Measurements from ENCODE around the gene LIN7B.
"Not testable (repeated sequence)": the region's sequence is repeated elsewhere in the genome, so short reads cannot be mapped to it uniquely, and the experiment has no call there.

LIN7B gene

DNA sequence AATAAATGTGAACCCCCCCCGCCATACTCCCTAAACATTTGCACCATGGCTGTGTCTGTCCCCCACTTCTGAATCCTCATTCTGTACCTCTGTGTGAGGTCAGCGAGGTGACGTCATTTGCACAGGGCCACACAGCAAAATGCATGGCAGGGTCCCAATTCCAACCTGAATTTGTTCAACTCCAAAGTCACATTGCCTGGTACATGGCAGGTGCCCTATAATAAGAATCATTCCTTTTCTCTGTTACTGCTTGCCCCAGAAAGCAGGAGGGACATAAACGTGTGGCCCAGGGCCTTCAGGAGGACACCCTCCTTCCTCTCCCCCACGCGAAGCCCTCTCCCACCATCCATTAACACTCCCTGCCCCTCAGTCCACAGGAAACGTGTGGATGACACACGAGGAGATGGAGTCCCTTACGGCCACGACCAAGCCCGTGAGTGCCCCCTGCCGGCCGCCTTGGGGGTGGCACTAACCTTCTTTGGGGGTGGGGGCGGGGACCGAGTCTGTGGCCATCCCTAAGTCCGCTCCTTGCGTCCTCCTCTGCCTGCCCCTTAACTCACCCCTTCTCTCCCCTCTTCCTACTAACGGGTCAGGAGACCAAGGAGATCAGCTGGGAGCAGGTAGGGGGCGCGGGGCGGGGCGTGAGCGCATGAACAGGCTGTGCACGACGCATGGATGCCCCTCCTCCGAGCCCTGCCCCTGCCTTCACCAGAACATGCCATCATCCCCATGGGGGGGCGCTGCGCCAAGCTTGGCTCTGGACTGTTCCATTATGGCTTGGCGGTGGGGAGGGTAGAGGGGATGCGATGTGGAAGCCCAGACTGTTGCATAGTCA, 31.6 kb downstream of the LIN7B start:
- DNase-seq (ENCODE audit: low read depth): peak; percentile 82

- not testable (repeated sequence) for DNase-seq (ENCODE audit: low read depth)
These were observed 32.2 kb downstream of the LIN7B start for GRCh38 chr19:49146408-49146770.

GRCh38 chr19:49148044-49148682, 34.0 kb downstream of the LIN7B start:
- no peak for DNase-seq (ENCODE audit: low read depth)

DNA sequence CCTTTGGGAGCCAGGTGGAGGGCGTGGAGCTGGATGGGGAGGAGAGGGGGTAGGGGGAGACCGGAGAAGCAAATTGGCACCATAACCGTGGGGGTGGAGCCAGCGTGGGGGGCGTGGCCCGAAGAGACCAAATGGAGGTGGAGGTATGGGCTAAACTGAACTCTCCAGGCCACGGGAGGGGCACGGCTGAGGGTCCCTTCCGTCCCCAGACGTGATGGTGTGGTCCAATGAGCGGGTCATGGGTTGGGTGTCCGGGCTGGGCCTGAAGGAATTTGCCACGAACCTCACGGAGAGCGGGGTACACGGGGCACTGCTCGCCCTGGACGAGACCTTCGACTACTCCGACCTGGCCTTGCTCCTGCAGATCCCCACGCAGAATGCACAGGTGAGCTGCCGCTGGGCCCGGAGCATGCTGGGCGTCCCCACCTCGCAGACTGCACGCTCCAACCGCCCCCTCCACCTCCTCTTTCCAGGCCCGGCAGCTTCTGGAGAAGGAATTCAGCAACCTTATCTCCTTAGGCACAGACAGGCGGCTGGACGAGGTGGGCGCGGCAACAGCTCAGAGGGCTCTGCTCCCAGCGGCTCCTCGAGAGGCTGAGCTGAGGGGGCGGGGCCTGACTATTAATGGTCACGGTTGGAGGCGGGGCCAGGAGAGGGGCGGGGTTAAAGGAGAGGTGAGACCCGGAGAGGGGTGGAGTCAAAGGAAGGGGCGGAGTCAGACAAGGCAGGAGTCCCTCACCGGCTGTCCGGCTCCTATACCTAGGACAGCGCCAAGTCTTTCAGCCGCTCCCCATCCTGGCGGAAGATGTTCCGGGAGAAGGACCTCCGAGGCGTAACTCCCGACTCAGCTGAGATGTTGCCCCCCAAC, 34.8 kb downstream of the LIN7B start:
- peak; percentile 77 for DNase-seq (ENCODE audit: low read depth)

GRCh38 chr19:49149652-49150105, 35.5 kb downstream of the LIN7B start:
- no peak for DNase-seq (ENCODE audit: low read depth)

DNA sequence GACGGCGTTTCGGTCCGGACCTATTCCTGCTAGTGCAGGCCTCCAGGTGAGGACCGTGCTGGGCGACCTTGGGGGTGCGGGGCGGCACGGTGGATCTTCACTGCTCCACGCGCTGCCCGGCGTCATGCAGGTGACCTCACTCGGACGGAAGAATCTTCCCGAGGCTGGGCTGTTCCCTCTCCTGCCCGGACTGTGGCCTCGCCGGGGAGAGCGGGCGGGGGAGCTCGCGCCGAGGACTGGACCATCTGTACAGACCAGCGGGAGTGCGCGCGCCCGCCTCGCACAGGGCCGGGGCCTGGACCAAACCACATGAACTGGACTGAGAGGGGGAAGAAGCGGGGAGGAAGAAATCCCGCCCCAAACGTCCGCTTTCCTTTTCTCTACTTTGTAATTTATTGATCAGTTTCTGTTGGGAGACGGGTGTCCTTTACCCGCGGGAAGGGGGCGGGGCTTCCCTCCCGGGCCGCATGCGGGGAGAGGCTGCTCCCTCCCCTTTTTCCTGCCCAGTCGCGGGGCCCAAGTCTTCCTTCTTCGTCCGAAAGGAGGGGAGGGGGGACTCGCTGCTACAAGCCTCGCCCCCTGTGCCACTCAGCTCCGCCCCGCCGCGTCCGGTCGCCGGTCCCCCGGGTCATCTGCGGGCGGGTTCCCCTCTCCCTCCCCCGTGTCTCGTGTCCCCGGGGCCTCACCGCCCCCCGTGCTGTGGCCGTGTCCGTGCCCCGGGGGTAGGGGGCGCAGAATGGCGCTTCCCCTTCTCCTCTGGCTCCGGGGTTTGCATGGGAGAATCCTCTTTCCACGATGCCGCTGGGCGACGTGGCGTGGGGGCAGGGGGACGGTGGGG, 36.2 kb downstream of the LIN7B start:
- DNase-seq (ENCODE audit: low read depth): peak; percentile 22

- DNase-seq (ENCODE audit: low read depth): no peak
These were observed 36.7 kb downstream of the LIN7B start for GRCh38 chr19:49150944-49151243.

DNA sequence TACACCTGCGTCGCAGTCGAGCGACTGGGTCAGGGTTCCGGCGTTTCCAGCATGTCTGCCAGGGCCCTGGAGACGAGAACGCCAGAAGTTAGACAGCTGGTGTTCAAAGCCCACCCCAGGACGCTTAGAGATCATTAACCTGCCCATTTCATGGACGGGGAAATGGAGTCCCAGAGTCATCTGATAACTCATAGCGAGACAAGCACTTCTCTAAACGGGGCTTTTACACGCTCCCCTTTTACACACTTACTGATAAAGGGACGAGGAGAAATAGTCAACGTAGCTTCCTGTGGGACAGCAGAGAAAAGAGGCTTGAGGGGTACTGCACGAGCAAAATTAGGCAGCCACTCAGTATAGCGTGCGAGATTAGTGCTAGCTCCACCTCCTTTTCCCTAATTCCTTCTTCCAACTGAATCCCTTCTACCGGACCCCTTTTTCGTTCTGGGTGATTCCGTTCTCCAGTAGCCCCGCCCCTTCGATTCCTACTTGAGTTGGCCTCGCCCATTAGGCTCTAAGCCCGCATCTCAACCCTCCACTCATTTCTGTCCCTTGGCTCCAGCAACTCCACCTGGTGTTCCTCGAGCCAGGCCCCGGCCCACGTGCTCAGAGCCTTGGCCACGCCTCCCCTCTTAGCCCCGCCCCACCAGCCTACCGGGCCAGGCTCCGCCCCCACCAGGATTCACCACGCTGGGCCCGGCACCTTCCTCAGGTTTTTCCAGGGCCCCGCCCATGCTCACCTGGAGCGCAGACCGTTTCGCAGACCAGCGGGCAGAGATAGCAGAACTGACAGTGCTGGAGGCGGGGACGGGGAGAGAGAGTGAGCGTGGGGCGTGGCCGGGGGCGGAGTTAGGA, 37.3 kb downstream of the LIN7B start:
- peak; percentile 42 for DNase-seq (ENCODE audit: low read depth)

- DNase-seq (ENCODE audit: low read depth): no peak
These were observed 38.0 kb downstream of the LIN7B start for GRCh38 chr19:49152119-49152550.

DNA sequence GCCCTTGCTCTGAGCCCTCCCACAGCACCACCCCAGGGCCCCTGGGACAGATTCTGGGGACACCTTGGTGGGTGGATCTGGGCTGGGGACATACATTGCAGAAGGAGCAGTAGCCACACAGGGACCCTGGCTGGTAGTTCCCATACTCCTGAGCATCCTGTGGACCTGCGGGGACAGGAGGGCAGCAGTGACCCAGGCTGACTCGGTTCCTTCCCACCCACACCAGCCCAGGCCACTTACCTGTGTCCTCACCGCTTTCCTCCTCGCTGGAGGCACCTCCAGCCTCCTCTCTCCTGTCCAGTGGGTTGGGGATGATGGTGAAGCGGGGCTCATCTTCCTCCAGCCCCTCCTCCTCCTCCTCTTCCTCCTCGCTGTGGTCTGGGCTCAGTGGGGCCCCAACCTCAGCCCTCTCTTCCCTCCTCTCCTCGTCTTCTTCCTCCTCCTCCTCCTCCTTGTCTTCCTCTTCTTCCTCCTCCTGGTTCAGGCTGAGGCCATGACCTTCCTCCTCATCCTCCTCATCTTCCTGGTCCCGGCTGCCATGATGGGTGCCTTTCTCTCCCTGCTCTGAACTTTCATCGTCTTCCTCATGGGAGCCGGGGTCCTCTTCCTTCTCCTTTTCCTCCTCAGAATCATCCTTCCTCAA, 39.1 kb downstream of the LIN7B start:
- DNase-seq (ENCODE audit: low read depth): no peak

DNA sequence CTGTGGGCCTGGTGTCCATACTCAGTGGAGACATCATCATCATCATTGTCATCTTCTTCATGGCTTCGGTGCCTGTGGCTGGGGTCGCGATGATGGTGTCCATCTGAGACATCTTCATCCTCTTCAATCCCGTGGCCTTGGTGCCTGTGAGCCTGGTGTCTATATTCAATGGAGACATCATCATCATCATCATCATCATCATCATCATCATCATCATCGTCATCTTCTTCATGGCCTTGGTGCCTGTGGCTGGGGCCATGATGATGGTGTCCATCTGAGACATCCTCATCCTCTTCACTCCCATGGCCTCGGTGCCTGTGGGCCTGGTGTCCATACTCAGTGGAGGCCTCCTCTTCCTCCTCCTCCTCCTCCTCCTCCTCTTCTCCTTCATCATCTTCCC, 40.1 kb downstream of the LIN7B start:
- no peak for DNase-seq (ENCODE audit: low read depth)

GRCh38 chr19:49155005-49155819, 41.0 kb downstream of the LIN7B start, which contains the start of gene HRC:
HRC (minus strand) TSS chr19:49155396; CDS start chr19:49155237, 159 bp downstream.
- no peak for DNase-seq (ENCODE audit: low read depth)

DNA sequence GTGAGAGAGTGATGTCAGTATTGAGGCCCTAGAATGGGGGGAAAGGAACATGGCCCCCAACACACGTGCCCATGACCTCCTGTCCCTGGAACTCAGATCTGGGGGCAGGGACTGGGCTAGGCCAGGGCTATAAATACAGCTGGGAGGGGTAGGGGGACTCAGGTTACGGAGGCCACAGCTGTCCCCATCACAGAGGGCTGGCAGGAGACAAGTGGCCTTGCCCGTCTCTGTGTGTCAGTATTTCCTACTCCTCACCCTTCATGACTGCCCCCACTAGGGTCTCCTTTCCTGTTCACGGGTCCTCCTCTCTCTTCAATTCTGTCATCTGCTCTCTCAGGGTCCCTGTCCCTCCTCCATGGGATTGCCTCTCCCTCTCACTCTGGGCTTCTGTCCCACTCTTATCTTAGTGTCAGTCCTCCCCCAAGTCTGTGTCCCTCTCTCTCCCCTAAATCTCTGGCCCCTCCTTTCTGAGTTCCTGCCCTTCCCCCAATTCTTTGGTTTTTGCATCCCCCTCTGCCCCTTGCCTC, 41.7 kb downstream of the LIN7B start:
- DNase-seq (ENCODE audit: low read depth): no peak

DNA sequence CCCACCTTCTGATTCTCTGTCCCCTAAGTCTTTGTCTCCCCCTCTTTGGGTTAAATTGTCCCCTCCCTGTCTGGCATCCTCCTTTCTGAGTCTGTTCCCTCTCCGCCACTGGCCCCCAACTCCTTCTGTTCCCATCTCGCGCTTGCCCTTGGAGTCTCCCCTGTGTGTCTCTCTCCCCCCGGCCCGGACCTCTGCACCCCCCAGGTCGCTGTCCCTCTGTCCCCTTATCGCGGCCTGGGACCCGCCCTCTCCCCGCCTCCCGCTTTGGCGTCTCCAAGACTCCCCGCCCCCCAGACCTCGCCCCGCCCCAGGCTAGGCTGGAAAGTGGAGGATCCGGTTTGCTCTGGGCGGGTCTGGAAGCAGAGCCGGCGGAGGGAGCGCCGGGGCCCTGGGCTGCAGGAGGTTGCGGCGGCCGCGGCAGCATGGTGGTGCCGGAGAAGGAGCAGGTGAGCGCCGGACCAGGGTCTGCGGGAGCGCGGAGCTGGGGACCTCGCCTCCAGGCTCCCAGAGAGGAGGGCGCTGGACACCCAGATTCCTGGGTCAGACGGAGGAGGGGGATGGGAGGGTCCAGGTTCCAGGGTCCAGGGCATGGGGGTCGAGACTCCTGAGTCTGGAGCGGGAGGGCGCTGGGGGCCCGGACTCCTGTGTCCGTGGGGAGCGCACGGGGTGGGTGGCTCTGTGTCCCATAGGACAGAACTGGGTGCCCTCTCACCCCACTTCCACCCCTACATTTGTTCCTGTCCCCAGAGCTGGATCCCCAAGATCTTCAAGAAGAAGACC, 43.5 kb downstream of the LIN7B start, which contains the start of gene TRPM4:
Gene TRPM4, plus strand, starts transcription at position 348 of the 780 bp plus-strand sequence. Its CDS starts 75 bp downstream, at position 423.
- peak; percentile 56 for DNase-seq (ENCODE audit: low read depth)

DNA sequence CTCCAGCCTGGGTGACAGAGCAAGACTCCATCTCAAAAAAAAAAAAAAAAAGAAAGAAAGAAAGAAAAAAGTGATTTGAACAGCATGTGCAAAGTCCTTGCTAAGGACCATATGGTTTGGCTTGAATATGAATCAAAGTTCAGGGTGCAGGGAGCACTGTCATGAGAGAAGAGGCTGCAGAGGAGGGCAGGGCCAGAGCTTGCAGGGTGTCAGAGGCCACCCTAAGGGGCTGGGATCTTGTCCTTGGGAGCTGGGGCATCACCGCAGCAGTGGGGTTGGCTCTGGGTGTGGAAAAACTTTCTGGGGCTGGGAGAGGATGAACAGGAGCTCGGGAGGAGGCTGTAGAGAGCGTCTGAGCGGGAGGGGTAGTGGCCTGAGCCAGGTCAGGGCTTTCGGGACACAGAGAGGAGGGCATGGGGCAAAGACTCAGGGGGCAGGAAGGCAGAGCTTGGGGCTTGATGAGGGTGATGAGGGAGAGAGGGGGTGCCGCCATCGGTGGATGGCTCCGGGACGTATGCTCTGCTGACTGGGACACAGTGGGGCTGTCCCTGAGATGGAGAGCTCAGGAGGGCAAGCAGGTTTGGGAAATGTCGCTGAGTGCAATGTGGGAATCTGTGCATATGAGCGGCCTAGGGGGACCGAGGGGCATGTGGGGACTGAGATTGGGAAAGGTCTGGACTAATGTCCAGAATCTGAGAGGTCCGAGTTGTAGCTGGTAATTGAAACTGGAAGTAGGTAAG, 46.5 kb downstream of the LIN7B start:
- DNase-seq (ENCODE audit: low read depth): no peak

GRCh38 chr19:49161987-49162386, 47.8 kb downstream of the LIN7B start:
- DNase-seq (ENCODE audit: low read depth): no peak

DNA sequence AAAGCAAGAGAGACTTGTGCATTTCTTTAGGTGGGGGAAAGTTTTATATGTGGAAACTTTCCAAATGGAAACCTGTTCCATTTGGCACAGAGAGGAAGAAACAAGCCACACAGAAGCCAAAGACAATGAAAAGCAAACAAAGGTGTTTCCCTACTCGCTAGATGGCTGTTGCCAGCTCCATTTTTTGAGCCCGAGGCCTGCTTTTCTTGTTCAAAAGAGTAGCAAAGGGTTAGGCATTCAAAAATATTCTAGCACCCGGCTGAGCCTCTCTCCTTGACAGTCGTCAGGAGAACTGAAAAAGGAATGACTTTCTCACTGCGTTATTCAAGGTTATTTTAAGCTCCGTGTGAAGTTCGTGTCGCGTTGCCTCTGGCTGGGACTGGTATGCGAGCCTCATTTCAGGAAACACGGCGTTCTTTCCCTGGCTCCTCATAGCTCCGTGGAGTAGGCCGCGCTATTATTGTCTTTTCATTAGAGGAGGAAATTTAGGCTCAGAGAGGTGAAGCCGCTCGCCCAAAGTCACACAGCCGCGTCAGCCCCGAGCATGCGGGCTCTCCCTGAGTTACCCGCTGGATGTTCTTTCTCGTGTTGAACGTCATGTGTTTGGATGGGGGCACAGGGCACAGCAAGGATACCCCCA, 51.1 kb downstream of the LIN7B start:
- no peak for DNase-seq (ENCODE audit: low read depth)

Data from activated T-cell treated with anti-CD3 and anti-CD28 coated beads for 48 hours (primary cell).